ENCODE results near the gene NPLOC4. TPM values are rescaled to one million over a fixed set of nuclear protein-coding genes. Genes with fewer than 3 reads are reported as not detected.
A peak's percentile ranks its signal among the peaks of the same experiment; 100 is the strongest.

Gene NPLOC4
- total and polyA plus RNA-seq, 2 of the 13 experiments (the other 11 are each of a cell fraction or from before 2014, with no cell fraction given) = 57.0 to 97.0 TPM

GRCh38 chr17:81519284-81520020, 117.5 kb downstream of the NPLOC4 start (continued):
- TF ChIP-seq TERF1 (CRISPR knock-in tag; IDR thresholded peaks at IDR 0.05) (no peak), FLYWCH1 (CRISPR knock-in tag; IDR thresholded peaks at IDR 0.05) (no peak), RFXAP (CRISPR knock-in tag; IDR thresholded peaks at IDR 0.05; ENCODE audit: borderline replicate concordance) (no peak), PITX1 (CRISPR knock-in tag; IDR thresholded peaks at IDR 0.05) (no peak), ZNF777 (CRISPR knock-in tag; IDR thresholded peaks at IDR 0.05) (peak; percentile 39; the same call in 1 of the 2 replicates), USF2 (IDR thresholded peaks at IDR 0.05; ENCODE audit: low read depth, low read length) (no peak), USF2 (CRISPR knock-in tag; IDR thresholded peaks at IDR 0.05; ENCODE audit: borderline replicate concordance) (no peak), CENPT (CRISPR knock-in tag; IDR thresholded peaks at IDR 0.05; ENCODE audit: low read depth) (peak; percentile 15; the same call in 1 of the 2 replicates), ZZZ3 (CRISPR knock-in tag; IDR thresholded peaks at IDR 0.05; ENCODE audit: borderline replicate concordance) (peak; percentile 71; the same call in 1 of the 2 replicates), ZNF605 (CRISPR knock-in tag; IDR thresholded peaks at IDR 0.05) (no peak), NR1H2 (CRISPR knock-in tag; IDR thresholded peaks at IDR 0.05; ENCODE audit: borderline replicate concordance, low read depth) (no peak), CHD2 (IDR thresholded peaks at IDR 0.05; ENCODE audit: low read depth, low read length) (peak; percentile 90), ZNF460 (CRISPR knock-in tag; IDR thresholded peaks at IDR 0.05; ENCODE audit: borderline replicate concordance) (no peak), NFE2 (CRISPR knock-in tag; IDR thresholded peaks at IDR 0.05) (peak; percentile 25; the same call in 1 of the 2 replicates)
- TF ChIP-seq, protein P1, sequence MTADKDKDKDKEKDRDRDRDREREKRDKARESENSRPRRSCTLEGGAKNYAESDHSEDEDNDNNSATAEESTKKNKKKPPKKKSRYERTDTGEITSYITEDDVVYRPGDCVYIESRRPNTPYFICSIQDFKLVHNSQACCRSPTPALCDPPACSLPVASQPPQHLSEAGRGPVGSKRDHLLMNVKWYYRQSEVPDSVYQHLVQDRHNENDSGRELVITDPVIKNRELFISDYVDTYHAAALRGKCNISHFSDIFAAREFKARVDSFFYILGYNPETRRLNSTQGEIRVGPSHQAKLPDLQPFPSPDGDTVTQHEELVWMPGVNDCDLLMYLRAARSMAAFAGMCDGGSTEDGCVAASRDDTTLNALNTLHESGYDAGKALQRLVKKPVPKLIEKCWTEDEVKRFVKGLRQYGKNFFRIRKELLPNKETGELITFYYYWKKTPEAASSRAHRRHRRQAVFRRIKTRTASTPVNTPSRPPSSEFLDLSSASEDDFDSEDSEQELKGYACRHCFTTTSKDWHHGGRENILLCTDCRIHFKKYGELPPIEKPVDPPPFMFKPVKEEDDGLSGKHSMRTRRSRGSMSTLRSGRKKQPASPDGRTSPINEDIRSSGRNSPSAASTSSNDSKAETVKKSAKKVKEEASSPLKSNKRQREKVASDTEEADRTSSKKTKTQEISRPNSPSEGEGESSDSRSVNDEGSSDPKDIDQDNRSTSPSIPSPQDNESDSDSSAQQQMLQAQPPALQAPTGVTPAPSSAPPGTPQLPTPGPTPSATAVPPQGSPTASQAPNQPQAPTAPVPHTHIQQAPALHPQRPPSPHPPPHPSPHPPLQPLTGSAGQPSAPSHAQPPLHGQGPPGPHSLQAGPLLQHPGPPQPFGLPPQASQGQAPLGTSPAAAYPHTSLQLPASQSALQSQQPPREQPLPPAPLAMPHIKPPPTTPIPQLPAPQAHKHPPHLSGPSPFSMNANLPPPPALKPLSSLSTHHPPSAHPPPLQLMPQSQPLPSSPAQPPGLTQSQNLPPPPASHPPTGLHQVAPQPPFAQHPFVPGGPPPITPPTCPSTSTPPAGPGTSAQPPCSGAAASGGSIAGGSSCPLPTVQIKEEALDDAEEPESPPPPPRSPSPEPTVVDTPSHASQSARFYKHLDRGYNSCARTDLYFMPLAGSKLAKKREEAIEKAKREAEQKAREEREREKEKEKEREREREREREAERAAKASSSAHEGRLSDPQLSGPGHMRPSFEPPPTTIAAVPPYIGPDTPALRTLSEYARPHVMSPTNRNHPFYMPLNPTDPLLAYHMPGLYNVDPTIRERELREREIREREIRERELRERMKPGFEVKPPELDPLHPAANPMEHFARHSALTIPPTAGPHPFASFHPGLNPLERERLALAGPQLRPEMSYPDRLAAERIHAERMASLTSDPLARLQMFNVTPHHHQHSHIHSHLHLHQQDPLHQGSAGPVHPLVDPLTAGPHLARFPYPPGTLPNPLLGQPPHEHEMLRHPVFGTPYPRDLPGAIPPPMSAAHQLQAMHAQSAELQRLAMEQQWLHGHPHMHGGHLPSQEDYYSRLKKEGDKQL (CRISPR knock-in tag; IDR thresholded peaks at IDR 0.05; ENCODE audit: low read depth) = no peak
- TF ChIP-seq, protein P2, sequence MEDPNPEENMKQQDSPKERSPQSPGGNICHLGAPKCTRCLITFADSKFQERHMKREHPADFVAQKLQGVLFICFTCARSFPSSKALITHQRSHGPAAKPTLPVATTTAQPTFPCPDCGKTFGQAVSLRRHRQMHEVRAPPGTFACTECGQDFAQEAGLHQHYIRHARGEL (CRISPR knock-in tag; IDR thresholded peaks at IDR 0.05) = no peak
- TF ChIP-seq, protein P3, sequence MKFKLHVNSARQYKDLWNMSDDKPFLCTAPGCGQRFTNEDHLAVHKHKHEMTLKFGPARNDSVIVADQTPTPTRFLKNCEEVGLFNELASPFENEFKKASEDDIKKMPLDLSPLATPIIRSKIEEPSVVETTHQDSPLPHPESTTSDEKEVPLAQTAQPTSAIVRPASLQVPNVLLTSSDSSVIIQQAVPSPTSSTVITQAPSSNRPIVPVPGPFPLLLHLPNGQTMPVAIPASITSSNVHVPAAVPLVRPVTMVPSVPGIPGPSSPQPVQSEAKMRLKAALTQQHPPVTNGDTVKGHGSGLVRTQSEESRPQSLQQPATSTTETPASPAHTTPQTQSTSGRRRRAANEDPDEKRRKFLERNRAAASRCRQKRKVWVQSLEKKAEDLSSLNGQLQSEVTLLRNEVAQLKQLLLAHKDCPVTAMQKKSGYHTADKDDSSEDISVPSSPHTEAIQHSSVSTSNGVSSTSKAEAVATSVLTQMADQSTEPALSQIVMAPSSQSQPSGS (CRISPR knock-in tag; IDR thresholded peaks at IDR 0.05) = no peak

Measured in HepG2 (cell line).